Measurements from ENCODE around the gene RPRD1B.
"Not testable (repeated sequence)": the region's sequence is repeated elsewhere in the genome, so short reads cannot be mapped to it uniquely, and the experiment has no call there.

The RPRD1B gene

DNA sequence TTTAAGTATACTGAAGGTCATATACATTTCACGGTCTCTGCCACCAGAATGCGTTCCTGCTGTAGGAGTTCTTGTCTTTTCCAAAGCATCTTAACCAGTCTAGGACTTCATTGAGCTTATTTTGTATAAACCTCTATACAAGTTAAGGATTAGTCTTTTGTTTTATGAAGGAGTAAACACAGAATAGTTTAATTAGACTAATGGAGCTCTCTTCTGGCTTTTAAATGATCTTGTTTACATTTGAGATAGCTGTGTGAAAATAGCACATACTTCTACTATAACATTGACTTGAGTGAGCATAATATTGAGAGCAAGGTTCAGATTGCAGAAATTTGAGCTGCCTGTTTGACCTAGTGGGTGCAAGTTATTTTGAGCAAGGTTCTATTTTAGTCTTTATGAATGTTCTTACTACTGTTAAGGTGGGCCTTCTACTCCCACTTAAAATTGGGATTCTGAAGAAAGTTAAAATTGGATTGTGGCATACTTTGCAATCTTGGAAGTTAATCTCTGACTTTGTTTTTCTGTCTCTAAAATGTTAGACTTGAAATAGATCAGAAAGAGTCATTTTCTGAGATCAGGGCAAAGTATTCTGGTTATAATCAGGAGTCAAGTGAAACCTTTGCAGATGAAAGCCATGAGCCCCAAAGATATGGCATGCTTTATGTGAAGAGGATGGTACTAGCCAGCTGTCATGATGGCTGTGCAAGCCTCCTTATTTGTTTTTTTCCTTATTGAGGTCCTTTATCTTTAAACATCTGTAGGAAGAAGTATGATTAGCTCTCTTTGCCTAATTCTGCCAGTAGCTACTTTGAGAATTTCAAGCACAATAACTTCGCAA is 41.8 kb downstream of the RPRD1B start:
- DNase-seq (ENCODE audit: low spot score) = no peak

GRCh38 chr20:38076548-38076947 is 43.0 kb downstream of the RPRD1B start:
- DNase-seq (ENCODE audit: low spot score) = no peak

DNA sequence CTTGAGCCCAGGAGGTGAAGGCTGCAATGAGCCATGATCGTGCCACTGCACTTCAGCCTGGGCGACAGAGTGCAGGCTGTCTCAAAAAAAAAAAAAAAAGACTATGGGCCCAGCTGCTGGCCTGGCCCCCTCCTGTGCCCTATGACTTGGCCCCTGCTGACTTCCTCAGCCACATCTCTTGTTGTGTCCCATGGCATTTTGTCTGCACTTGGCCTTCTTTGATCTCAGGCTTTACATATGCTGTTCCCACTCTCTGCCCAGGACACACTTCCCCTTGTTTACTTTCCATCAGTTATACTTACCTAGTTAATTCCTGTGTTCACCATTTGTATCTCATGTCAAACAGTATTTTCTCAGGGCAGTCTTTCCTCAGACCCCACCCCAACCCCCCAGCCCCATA is 44.5 kb downstream of the RPRD1B start:
- no peak for DNase-seq (ENCODE audit: low spot score)

DNA sequence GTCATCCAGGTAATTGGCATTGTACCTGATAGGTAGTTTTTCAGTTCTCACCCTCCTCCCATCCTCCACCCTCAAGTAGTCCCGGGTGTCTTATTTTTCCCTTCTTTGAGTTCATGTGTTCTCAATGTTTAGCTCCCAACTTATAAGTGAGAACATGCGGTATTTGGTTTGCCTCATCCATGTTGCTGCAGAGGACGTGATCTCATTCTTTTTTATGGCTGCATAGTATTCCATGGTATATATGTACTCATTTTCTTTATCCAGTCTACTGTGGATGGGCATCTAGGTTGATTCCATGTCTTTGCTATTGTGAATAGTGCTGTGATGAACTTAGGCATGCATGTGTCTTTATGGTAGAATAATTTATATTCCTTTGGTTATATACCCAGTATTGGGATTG is 45.8 kb downstream of the RPRD1B start:
- DNase-seq (ENCODE audit: low spot score) = no peak

- no peak for DNase-seq (ENCODE audit: low spot score)
Observed at GRCh38 chr20:38081575-38081974, 48.0 kb downstream of the RPRD1B start.

DNA sequence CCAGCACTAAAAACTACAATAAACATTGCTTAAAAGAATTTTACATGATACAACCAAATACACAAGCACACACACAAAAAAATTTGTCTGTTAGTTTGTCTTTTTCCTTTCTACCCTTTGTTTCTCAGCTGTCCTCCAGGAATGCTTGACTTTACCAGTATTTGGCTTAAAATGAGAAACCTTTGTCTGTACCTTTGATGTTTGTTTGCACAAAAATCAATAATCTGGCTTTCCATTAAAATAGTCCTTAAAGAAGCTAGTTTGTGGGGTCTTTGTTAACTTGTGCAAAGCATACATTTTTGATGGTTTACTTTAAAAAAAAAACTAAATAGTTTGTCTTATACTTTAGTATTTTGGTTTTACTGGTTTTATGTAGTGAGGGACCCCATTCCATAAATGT is 49.3 kb downstream of the RPRD1B start:
- no peak for DNase-seq (ENCODE audit: low spot score)

GRCh38 chr20:38083338-38084048 is 49.9 kb downstream of the RPRD1B start:
- DNase-seq (ENCODE audit: low spot score) = no peak

GRCh38 chr20:38084425-38084951 is 50.9 kb downstream of the RPRD1B start:
- peak; percentile 21 for DNase-seq (ENCODE audit: low spot score)

DNA sequence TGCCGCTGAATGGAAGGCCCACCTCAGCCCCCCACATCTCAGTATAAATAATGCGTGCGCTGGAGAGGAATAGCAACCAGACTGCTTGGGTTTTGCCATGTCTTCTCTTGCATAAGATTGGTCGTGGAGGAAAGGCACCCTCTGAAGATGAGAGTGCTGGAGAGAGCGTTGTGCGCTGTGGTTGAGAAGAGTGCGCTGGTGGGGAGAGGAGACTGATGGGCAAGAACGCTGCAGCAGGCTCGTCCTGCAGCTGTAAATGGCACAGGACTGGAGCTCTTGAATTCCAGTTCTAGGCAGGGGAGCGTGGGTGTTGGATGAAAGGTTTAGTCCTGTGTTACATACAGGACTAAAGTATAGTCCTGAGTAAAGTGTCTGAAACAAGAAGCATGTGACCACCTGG is 51.5 kb downstream of the RPRD1B start:
- DNase-seq (ENCODE audit: low spot score) = no peak

DNA sequence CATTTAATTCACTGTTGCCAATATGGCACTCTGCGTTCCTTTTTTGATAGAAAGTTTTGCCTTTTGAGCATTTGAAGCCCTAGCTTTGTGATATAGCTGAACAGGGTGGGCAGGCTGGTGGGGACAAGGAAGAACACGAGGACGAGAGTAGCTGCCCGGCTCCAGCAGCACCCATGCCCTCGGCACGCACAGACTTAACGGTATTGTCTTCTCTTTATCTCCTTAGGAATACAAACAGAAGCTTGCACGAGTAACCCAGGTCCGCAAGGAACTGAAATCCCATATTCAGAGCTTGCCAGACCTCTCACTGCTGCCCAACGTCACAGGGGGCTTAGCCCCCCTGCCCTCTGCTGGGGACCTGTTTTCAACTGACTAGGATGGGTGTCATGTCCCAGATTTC is 56.0 kb downstream of the RPRD1B start:
- no peak for DNase-seq (ENCODE audit: low spot score)

DNA sequence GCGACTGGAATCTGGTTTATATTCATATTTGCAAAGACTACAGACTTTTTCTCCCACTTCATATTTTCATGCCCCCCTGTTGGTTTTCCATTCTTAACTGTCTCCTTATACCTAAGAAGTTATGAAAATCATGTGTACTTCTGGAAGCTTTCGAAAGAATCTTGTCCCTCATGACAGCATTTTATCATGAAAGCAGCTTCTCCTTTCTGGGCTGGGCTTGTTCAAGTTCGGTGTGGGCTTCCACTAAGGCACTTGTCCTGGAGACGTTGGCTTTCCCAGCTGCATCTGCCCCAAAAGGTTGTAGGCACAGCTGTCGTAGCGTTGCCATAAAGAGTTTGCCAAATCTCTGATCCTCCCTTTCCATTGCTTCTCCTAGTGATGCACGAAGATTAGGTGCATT is 56.5 kb downstream of the RPRD1B start:
- DNase-seq (ENCODE audit: low spot score) = no peak

DNA sequence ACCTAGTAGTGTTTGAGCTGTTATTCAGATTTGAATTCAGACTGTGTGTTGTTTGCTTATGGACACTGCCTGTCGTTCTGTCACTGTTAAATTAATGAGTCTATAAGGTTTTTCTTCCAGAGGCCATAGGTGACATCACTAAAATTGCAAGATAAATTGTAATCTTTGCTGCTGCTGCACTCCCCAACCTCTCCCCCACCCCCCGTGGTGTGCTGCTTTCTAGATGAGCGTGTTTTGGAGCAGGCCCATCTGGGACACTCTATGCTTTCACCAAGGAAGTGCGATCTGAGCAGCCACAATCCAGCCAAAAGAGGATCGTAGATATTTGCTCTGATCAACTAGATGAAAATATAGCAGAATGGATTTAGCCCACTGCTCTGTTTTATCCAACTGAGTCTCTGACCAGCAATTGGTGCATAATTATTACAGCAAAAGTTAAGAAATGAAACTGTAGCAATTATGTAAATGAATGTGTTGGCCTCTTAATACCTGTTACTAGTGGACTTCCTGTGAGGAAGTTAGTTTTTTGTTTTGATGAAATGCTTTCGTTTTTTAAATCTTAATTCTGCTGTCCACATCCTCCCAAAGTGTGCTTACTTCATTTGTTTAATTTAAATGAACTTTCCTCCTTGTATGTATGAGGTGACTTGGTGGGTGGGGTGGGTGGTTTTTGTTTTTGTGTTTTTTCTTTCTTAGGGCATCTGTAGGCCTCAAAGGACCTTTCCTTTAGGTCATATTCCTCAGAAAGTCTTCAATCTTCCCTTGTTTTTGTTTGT is 58.1 kb downstream of the RPRD1B start:
- no peak for DNase-seq (ENCODE audit: low spot score)

DNA sequence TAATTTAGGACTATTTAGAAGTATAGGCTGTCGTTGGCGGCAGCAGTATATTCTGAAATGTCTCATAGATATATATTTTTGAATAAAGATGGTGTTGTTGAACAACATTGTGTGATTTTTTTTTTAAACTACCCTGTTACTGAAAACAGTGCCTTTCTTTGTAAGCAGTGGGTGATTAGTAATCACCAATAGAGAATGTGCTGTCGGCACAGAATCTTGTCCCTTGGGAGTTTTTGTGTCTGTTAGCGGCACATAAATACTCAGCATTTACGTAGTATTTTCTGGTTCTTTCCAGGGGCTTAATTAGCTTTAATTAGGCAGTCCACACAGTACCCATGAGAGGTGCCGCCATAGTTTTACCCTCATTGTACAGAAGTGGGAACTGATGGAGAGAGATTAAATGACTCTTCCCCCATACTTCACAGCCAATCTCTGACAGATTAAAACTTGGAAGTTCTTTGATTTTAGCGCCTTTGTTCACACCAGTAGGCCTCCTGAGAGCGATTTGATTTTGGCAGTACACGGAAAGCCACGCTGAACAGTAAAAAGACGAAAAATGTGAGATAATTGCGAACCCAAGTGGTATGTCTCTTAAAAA is 58.8 kb downstream of the RPRD1B start:
- no peak for DNase-seq (ENCODE audit: low spot score)

DNA sequence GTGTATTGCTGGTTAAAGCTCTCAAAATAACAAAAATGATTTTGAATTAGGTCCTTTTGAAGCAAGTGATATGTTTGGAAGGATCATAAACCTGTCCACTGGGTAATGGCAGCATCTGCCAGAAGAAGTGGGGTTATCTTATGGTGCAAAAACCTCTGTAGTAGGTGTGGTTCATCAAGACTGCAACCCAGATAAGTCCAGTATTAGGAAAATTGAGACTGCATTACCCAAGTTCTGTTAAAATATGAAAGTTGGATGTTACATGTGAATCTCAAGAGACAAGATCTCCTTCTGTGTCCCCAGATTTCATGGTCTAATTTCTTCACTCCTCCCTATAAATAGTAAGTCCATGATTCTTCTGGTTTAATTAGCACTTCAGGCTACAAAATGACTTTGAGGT is 59.4 kb downstream of the RPRD1B start:
- no peak for DNase-seq (ENCODE audit: low spot score)

DNA sequence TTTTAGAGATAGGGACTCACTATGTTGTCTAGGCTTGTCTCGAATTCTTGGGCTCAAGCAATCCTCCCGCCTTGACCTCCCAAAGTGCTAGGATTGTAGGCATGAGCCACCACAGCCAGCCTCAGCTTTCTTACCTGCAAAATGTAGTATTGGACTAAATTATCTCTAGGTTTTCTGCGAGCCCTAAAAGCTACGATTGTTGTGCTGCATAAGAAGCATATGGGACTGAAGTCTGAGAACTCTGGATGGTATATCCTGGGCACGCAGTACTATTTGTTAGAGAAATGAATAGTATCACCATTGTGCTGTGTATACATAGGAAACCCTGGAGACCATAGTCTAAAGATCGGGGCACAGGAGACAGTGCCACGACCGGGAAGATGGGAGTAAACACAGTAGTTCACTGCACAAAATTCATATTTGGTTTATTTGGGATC is 60.1 kb downstream of the RPRD1B start:
- no peak for DNase-seq (ENCODE audit: low spot score)

GRCh38 chr20:38094373-38094891 is 60.9 kb downstream of the RPRD1B start:
- peak; percentile 75 for DNase-seq (ENCODE audit: low spot score)

- no peak for DNase-seq (ENCODE audit: low spot score)
Observed at GRCh38 chr20:38095017-38095686, 61.6 kb downstream of the RPRD1B start.

DNA sequence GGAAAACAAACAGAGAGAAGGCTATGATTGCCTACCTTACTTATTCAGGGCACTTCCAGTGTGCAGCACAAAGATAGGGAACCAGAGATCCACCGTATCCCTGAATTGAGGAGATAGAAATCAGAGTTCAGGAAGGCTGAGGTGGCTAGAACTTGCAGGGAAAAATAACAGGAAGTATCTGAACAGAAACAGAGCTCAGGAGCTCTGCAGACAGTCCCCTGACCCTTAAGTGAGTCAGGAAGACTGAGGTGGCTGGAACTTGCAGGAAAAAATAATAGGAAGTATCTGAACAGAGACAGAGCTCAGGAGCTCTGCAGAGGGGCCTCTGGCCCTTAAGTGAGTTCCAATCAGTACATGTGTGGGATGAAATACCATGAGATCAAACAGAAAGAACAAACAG is 65.4 kb downstream of the RPRD1B start:
- DNase-seq (ENCODE audit: low spot score) = no peak

DNA sequence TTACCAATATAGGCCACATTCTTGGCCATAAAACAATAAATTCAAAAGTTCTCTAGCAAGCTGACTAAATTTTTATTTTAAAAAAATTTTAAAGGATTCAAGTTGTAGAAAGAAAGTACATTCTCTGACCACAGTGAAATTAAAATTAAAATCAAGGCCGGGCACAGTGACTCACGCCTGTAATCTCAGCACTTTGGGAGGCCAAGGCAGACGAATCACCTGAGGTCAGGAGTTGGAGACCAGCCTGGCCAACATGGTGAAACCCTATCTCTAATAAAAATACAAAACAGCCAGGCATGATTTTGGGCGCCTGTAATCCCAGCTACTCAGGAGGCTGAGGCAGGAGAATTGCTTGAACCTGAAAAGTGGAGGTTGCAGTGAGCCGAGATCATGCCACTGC is 68.7 kb downstream of the RPRD1B start:
- not testable (repeated sequence) for DNase-seq (ENCODE audit: low spot score)

- no peak for DNase-seq (ENCODE audit: low spot score)
Observed at GRCh38 chr20:38104285-38104684, 70.7 kb downstream of the RPRD1B start.

- DNase-seq (ENCODE audit: low spot score) = no peak
Observed at GRCh38 chr20:38106461-38106860, 72.9 kb downstream of the RPRD1B start.
